HepG2 (cell line): ENCODE measurements around the gene IMPDH2. TPM values are rescaled to one million over a fixed set of nuclear protein-coding genes. Genes with fewer than 3 reads are reported as not detected.
A peak's percentile ranks its signal among the peaks of the same experiment; 100 is the strongest.

Experiments used
- ATAC-seq: fragments of 200-7000 bp; cut with Tn5 transposase; 3 replicates; pipeline ENCODE4 v1.9.1; 2020; ENCODE audit warnings: mild to moderate bottlenecking, moderate library complexity
- BruUV-seq: library from RNA; stranded (reverse); fragments of 400-500 nt; replicated peaks from 2 replicates; lab custom pipeline; 2021; lab: Mats Ljungman, UMichigan
- CTCF ChIA-PET: fragments of 300-600 bp; formaldehyde crosslinking; extraction: SDS; loops from one replicate; lab custom pipeline; 2021; ENCODE audit warnings: low total read pairs, inconsistent platforms, low intra/inter-chr PET ratio; lab: Yijun Ruan, JAX
- POLR2A ChIA-PET: fragments of 350-600 bp; sonication (Branson Sonifier 250); formaldehyde crosslinking; loops from one replicate; lab custom pipeline; 2020; ENCODE audit warnings: antibody characterized with exemption, inconsistent platforms; lab: Yijun Ruan, JAX
- DNase-seq: peaks from one replicate; pipeline ENCODE4 v3.0.0-alpha.2; 2015; ENCODE audit warnings: low spot score
- FAIRE-seq: peaks from 3 replicates; lab custom pipeline; 2011; peaks lifted over from hg19 to GRCh38; lab: Jason Lieb, UNC
- H2AFZ ChIP-seq: one replicate; pipeline ENCODE4 v1.6.1; 2011; ENCODE audit warnings: low read length, inconsistent platforms
- H3K27ac ChIP-seq: fragments of 300-600 bp; 3 replicates; pipeline ENCODE4 v1.8.0; 2011; ENCODE audit warnings: mixed run types, mild to moderate bottlenecking, mixed read lengths, low read length, inconsistent platforms; ENCODE audit not compliant: insufficient read depth; ENCODE audit errors: extremely low read length
- H3K27me3 ChIP-seq, 2 experiments: fragments of 200-600 bp in 1 of 2; 2 replicates in 1 of 2; 3 replicates in 1 of 2; pipeline versions ENCODE4 v1.6.0 to v1.8.0; 2011; ENCODE audit warnings: low read length in 2 of 2, mild to moderate bottlenecking in 2 of 2, moderate library complexity in 2 of 2, inconsistent platforms in 1 of 2; ENCODE audit not compliant: insufficient read depth in 2 of 2, control insufficient read depth in 1 of 2
- H3K36me3 ChIP-seq, 2 experiments: fragments of 200-600 bp in 1 of 2; replicated peaks in 1 of 2; 2 replicates in 1 of 2; 3 replicates in 1 of 2; pipeline versions ENCODE4 v1.5.1 to v1.8.0; 2011; ENCODE audit warnings: low read length in 2 of 2, inconsistent platforms in 1 of 2; ENCODE audit not compliant: insufficient read depth in 2 of 2, control insufficient read depth in 1 of 2
- H3K4me1 ChIP-seq: 2 replicates; pipeline ENCODE4 v1.5.1; 2012; ENCODE audit warnings: low read length, inconsistent platforms; ENCODE audit not compliant: insufficient read depth
- H3K4me2 ChIP-seq: 2 replicates; pipeline ENCODE4 v1.6.0; 2011; ENCODE audit warnings: low read depth, low read length, inconsistent platforms
- H3K4me3 ChIP-seq, 3 experiments: fragments of 200-600 bp in 1 of 3; sonication (generic), shearing (Covaris generic) in 1 of 3; replicated peaks in 1 of 3; 2 replicates each; pipeline ENCODE4 v1.5.1; 2011 to 2016; ENCODE audit warnings: low read length in 3 of 3, inconsistent platforms in 2 of 3, low read depth in 2 of 3, mild to moderate bottlenecking in 2 of 3, control low read depth in 1 of 3, mixed read lengths in 1 of 3; ENCODE audit not compliant: insufficient read depth in 1 of 3
- H3K79me2 ChIP-seq: one replicate; pipeline ENCODE4 v1.6.1; 2011; ENCODE audit warnings: low read length, inconsistent platforms; ENCODE audit not compliant: insufficient read depth
- H3K9ac ChIP-seq: 2 replicates; pipeline ENCODE4 v1.6.0; 2011; ENCODE audit warnings: mild to moderate bottlenecking, low read depth, low read length, inconsistent platforms; ENCODE audit not compliant: insufficient read depth
- H3K9me3 ChIP-seq: 2 replicates; pipeline ENCODE4 v1.5.1; 2012; ENCODE audit warnings: mild to moderate bottlenecking, low read length
- H4K20me1 ChIP-seq: 2 replicates; pipeline ENCODE4 v1.6.0; 2011; ENCODE audit warnings: inconsistent platforms, mild to moderate bottlenecking, low read length, moderate library complexity; ENCODE audit not compliant: insufficient read depth
- TBX3 ChIP-seq: fragments of 450-650 bp; IDR thresholded peaks from 2 replicates; pipeline ENCODE4 v1.6.1; 2017; ENCODE audit warnings: antibody characterized with exemption, mild to moderate bottlenecking, inconsistent platforms, borderline replicate concordance
- ZFP36L2 ChIP-seq: sonication (generic); formaldehyde crosslinking; IDR thresholded peaks from 2 replicates; pipeline ENCODE4 v1.4.0; 2020; ENCODE audit warnings: missing genetic modification reagents
- ZNF205 ChIP-seq: IDR thresholded peaks from 2 replicates; pipeline ENCODE4 v1.6.1; 2018; ENCODE audit warnings: missing biosample characterization, missing genetic modification reagents
- ZNF598 ChIP-seq: sonication (generic); formaldehyde crosslinking; IDR thresholded peaks from 2 replicates; pipeline ENCODE4 v1.5.1; 2020; ENCODE audit warnings: mild to moderate bottlenecking, missing genetic modification reagents, borderline replicate concordance
- ZNF776 ChIP-seq: sonication (generic); formaldehyde crosslinking; IDR thresholded peaks from 2 replicates; pipeline ENCODE4 v1.4.0; 2020; ENCODE audit warnings: mild to moderate bottlenecking, missing genetic modification reagents
- ZNF790 ChIP-seq: sonication (generic); formaldehyde crosslinking; IDR thresholded peaks from 2 replicates; pipeline ENCODE4 v1.8.0; 2022; ENCODE audit warnings: missing genetic modification reagents, mild to moderate bottlenecking, borderline replicate concordance
- WGBS: methylation state at CpG from one replicate; pipeline ENCODE4 v1.1.6; 2017; ENCODE audit warnings: low lambda C conversion rate; 5-methylcytosine and 5-hydroxymethylcytosine counted together
- in situ Hi-C: cut with HindIII; loops from 2 replicates; pipeline ENCODE4 v1.10.0; 2017; ENCODE audit warnings: low pct_unique_long_range_greater_than_20kb; ENCODE audit not compliant: extremely low pct_ligation_motif_present
- intact Hi-C: fragments of 100-400 bp; cut with micrococcal nuclease; formaldehyde crosslinking; loops from one replicate; pipeline ENCODE4 v1.10.0; 2022; ENCODE audit not compliant: unreplicated experiment
- polyA plus RNA-seq, 8 experiments: library from polyadenylated mRNA; depleted of rRNA in 3 of 8; stranded (reverse) in 7 of 8; unstranded in 1 of 8; fragments of >200 nt; fragmentation: Illumina TruSeq in 4 of 8; extraction: Trizol in 4 of 8; gene quantifications; 2 replicates each; pipeline versions ENCODE4 v1.2.1 to v1.2.3, GENCODE V29; 2011 to 2016; ENCODE audit warnings: low read depth in 4 of 8, missing spikeins in 1 of 8, mixed read lengths in 1 of 8; ENCODE audit not compliant: insufficient read depth in 1 of 8
- total RNA-seq, 5 experiments: library from RNA; depleted of rRNA; stranded (reverse); fragments of >200 nt; fragmentation: Illumina TruSeq; extraction: Trizol; gene quantifications; 2 replicates each; pipeline ENCODE4 v1.2.3, GENCODE V29; 2016; ENCODE audit warnings: low read depth in 1 of 5
- TF ChIP-seq, protein P1 (sequence below): sonication (generic); formaldehyde crosslinking; IDR thresholded peaks from 2 replicates; pipeline ENCODE4 v1.8.1; 2023; ENCODE audit warnings: mild to moderate bottlenecking, missing genetic modification reagents
- TF ChIP-seq, protein P2 (sequence below): sonication (generic); formaldehyde crosslinking; IDR thresholded peaks from 2 replicates; pipeline ENCODE4 v1.9.0; 2022; ENCODE audit warnings: low read depth, missing genetic modification reagents
- TF ChIP-seq, protein P3 (sequence below): sonication (generic); formaldehyde crosslinking; IDR thresholded peaks from 2 replicates; pipeline ENCODE4 v1.5.0; 2020; ENCODE audit warnings: mild to moderate bottlenecking, missing genetic modification reagents

IMPDH2 gene
- total and polyA plus RNA-seq, 2 of the 13 experiments (the other 11 are each of a cell fraction or from before 2014, with no cell fraction given) = 248 to 260 TPM

DNA sequence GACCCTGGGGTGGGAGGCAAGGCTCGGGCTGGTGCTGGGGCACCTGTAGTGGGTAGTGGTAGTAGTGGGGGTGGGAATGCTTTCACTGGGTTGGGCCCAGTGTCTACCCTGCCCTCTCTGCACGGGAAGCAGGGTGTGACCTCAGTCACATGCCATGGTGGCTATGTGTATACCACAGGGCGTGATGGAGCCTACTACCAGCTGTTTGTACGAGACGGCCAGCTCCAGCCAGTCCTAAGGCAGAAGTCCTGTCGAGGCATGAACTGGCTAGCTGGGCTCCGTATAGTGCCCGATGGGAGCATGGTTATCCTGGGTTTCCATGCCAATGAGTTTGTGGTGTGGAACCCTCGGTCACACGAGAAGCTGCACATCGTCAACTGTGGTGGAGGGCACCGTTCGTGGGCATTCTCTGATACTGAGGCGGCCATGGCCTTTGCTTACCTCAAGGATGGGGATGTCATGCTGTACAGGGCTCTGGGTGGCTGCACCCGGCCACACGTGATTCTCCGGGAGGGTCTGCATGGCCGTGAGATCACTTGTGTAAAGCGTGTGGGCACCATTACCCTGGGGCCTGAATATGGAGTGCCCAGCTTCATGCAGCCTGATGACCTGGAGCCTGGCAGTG is 16.0 kb downstream of the IMPDH2 start:
- CTCF ChIA-PET = interaction anchor here (1.5 kb wide), 1 partner anchor 25 kb away, joined by 12 read pairs; no protein-coding TSS in a partner anchor
- H3K27ac ChIP-seq = no peak overlapping the region
- DNase-seq (no peak), FAIRE-seq (no peak), ATAC-seq (no peak)
- intact Hi-C loops = no loop called here
- H3K79me2 ChIP-seq = peaks cover 25% of the 10 kb centered on the region
- no peaks in the 10 kb centered on the region for H3K9me3 ChIP-seq
- no TSS peak for BruUV-seq
- in situ Hi-C loops = no loop called here
- no peak overlapping the region for H3K4me2 ChIP-seq
- TF ChIP-seq ZNF776 (CRISPR knock-in tag) = peak; percentile 4; the same call in 1 of the 2 replicates
- TF ChIP-seq, protein P1, sequence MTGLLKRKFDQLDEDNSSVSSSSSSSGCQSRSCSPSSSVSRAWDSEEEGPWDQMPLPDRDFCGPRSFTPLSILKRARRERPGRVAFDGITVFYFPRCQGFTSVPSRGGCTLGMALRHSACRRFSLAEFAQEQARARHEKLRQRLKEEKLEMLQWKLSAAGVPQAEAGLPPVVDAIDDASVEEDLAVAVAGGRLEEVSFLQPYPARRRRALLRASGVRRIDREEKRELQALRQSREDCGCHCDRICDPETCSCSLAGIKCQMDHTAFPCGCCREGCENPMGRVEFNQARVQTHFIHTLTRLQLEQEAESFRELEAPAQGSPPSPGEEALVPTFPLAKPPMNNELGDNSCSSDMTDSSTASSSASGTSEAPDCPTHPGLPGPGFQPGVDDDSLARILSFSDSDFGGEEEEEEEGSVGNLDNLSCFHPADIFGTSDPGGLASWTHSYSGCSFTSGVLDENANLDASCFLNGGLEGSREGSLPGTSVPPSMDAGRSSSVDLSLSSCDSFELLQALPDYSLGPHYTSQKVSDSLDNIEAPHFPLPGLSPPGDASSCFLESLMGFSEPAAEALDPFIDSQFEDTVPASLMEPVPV (CRISPR knock-in tag) = no peak
- TF ChIP-seq, protein P2, sequence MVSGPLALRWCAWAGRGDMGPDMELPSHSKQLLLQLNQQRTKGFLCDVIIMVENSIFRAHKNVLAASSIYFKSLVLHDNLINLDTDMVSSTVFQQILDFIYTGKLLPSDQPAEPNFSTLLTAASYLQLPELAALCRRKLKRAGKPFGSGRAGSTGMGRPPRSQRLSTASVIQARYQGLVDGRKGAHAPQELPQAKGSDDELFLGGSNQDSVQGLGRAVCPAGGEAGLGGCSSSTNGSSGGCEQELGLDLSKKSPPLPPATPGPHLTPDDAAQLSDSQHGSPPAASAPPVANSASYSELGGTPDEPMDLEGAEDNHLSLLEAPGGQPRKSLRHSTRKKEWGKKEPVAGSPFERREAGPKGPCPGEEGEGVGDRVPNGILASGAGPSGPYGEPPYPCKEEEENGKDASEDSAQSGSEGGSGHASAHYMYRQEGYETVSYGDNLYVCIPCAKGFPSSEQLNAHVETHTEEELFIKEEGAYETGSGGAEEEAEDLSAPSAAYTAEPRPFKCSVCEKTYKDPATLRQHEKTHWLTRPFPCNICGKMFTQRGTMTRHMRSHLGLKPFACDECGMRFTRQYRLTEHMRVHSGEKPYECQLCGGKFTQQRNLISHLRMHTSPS = no peak
- no peak for TF ChIP-seq TBX3
- TF ChIP-seq ZFP36L2 = no peak
- TF ChIP-seq, protein P3, sequence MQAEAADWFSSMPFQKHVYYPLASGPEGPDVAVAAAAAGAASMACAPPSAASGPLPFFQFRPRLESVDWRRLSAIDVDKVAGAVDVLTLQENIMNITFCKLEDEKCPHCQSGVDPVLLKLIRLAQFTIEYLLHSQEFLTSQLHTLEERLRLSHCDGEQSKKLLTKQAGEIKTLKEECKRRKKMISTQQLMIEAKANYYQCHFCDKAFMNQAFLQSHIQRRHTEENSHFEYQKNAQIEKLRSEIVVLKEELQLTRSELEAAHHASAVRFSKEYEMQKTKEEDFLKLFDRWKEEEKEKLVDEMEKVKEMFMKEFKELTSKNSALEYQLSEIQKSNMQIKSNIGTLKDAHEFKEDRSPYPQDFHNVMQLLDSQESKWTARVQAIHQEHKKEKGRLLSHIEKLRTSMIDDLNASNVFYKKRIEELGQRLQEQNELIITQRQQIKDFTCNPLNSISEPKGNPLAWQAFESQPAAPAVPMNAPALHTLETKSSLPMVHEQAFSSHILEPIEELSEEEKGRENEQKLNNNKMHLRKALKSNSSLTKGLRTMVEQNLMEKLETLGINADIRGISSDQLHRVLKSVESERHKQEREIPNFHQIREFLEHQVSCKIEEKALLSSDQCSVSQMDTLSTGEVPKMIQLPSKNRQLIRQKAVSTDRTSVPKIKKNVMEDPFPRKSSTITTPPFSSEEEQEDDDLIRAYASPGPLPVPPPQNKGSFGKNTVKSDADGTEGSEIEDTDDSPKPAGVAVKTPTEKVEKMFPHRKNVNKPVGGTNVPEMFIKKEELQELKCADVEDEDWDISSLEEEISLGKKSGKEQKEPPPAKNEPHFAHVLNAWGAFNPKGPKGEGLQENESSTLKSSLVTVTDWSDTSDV (CRISPR knock-in tag) = 0 out of 2 replicates have a peak, but pooled peaks have one; percentile 34
- TF ChIP-seq ZNF205 = no peak
- no peak for TF ChIP-seq ZNF790 (CRISPR knock-in tag)
- TF ChIP-seq ZNF598 (CRISPR knock-in tag) = no peak
- POLR2A ChIA-PET = interaction anchor here (1.9 to 12.8 kb wide), 2 partner anchors 9 to 25 kb away, joined by 6 to 280 read pairs; partner anchors contain the start of genes DALRD3 and NDUFAF3
- H3K36me3 ChIP-seq = peaks cover 20 to 48% of the 10 kb centered on the region in 2 experiments
- H3K27me3 ChIP-seq = no peaks in the 10 kb centered on the region
- no peak overlapping the region for H3K4me3 ChIP-seq
- H2AFZ ChIP-seq = no peak overlapping the region
- peaks cover 20% of the 10 kb centered on the region for H3K4me1 ChIP-seq
- H4K20me1 ChIP-seq = peaks cover 30% of the 10 kb centered on the region
- WGBS = 97% methylated on average over 12 of the region's 19 CpGs
- no peak overlapping the region for H3K9ac ChIP-seq
